Mucosa of descending colon (tissue), 3 donors: Measurements from ENCODE around the gene CATSPER3. TPM values are rescaled to one million over a fixed set of nuclear protein-coding genes. Genes with fewer than 3 reads are reported as not detected.

ENCODE experiments used
- ATAC-seq: fragments of 200-7000 bp; cut with Tn5 transposase; one replicate; pipeline ENCODE4 v1.9.1; 2020; ENCODE audit warnings: mild to moderate bottlenecking, moderate library complexity
- DNase-seq, 3 donors: peaks; one replicate each; pipeline ENCODE4 v3.0.0-alpha.2; 2020
- H3K36me3 ChIP-seq: fragments of 200-600 bp; one replicate; pipeline ENCODE4 v1.8.0; 2021; ENCODE audit warnings: low read depth, mild to moderate bottlenecking
- H3K4me1 ChIP-seq: fragments of 200-600 bp; one replicate; pipeline ENCODE4 v1.8.0; 2021; ENCODE audit warnings: low read depth, mild to moderate bottlenecking
- H3K4me3 ChIP-seq: fragments of 200-600 bp; one replicate; pipeline ENCODE4 v1.8.0; 2021; ENCODE audit warnings: mild to moderate bottlenecking
- H3K9me3 ChIP-seq: fragments of 200-600 bp; one replicate; pipeline ENCODE4 v1.8.0; 2021; ENCODE audit warnings: mild to moderate bottlenecking
- intact Hi-C, 2 donors: fragments of 100-400 bp; cut with DNase I in 1 of 2; cut with micrococcal nuclease in 1 of 2; formaldehyde crosslinking; loops; one replicate each; pipeline versions ENCODE4 v1.11.0 to v1.11.1; 2022; cut with DNase I, micrococcal nuclease
- total RNA-seq, 3 donors: library from RNA; stranded (reverse); fragmentation: NEBNext Ultra II Directional in 2 of 3; extraction: Animal tissue kit (Norgen Biotek cat#: 25700) in 2 of 3; gene quantifications; one replicate each; pipeline versions ENCODE4 v1.2.1 to v1.2.4, GENCODE V29; 2021 to 2023
- TF ChIP-seq, protein P1 (sequence below): fragments of 200-600 bp; IDR thresholded peaks from one replicate; pipeline ENCODE4 v1.8.0; 2022; ENCODE audit warnings: antibody characterized with exemption, mild to moderate bottlenecking
- donor health status: DM: no; HTN: no; CAD: no; lungs with moderate emphysema.
- donor health status: DM: no; HTN: no; CAD: no.
- donor health status: DM: no; HTN: yes; CAD: no.

Gene CATSPER3
- total RNA-seq, 3 donors from 2014 or later = 1.3 to 1.5 (median 1.3) TPM

DNA sequence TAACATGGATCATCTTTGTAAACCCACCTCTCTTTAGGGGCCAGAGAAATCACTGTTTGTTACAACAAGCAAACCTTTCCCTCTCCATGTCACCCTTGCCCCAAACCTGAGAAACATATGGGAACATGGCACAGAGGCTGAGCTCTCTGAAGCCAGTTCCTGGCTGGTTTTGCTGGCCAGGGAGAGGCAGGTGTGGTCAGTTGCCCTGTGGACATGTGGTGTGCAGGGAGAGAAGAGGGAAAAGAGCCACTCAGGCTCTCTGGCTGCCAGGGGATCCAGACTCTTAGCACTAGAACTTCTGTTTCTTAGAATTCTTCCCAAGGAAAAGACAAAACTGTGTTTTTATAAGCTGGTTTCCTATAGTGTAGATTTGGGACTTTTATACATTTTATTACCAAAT is 4.6 kb upstream of the CATSPER3 start:
- Histone ChIP-seq H3K4me1 (no peaks in the 10 kb centered on the region), H3K9me3 (no peaks in the 10 kb centered on the region), H3K36me3 (no peaks in the 10 kb centered on the region), H3K4me3 (no peak overlapping the region)
- DNase-seq (no peak), ATAC-seq (no peak)
- TF ChIP-seq, protein P1, sequence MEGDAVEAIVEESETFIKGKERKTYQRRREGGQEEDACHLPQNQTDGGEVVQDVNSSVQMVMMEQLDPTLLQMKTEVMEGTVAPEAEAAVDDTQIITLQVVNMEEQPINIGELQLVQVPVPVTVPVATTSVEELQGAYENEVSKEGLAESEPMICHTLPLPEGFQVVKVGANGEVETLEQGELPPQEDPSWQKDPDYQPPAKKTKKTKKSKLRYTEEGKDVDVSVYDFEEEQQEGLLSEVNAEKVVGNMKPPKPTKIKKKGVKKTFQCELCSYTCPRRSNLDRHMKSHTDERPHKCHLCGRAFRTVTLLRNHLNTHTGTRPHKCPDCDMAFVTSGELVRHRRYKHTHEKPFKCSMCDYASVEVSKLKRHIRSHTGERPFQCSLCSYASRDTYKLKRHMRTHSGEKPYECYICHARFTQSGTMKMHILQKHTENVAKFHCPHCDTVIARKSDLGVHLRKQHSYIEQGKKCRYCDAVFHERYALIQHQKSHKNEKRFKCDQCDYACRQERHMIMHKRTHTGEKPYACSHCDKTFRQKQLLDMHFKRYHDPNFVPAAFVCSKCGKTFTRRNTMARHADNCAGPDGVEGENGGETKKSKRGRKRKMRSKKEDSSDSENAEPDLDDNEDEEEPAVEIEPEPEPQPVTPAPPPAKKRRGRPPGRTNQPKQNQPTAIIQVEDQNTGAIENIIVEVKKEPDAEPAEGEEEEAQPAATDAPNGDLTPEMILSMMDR = no peak
- intact Hi-C loops = no loop called here

DNA sequence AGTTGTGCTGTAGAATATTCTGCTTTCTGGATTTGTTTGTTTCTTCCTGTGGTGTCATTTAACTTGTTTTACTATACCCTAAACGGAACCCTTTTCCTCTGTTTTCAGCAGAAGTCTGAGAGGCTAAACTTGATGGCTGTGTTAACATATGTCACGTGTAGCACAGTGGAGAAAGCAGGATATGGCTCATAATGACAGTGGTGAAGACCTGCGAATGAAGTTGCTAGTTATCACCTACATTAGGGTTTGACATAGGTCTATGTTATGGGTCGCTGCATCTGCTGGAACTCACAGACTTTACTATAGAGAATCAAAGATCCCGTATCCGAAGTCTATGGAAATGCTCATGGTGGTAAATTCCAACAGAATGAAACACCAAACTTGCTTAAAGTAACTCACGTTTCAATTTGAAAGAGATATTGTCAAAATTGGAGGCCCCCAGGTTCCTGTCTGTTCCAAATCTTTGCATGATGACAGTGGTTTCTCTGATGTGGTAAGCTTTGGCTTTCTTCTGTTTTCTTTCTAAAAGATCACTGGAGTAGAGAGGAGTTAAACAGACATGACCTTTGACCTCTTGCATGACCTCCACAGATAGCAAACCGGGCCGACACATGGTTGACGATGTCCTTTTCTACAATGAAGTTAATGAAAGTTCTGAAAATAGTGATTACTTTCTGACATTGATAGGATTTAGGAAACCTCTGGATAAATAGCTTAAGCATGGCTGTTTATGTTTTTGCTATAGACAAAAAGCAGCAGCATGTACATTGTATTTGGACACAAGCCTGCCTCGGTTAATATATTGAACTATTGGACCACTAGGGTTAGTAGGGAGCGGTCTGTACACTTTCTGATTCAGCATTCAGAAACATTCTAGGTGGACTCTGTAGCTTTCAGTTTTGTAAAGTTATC is 3.1 kb upstream of the CATSPER3 start:
- intact Hi-C loops = no loop called here
- TF ChIP-seq, protein P1 = no peak
- Histone ChIP-seq H3K9me3 (no peaks in the 10 kb centered on the region), H3K4me1 (no peaks in the 10 kb centered on the region), H3K36me3 (no peaks in the 10 kb centered on the region), H3K4me3 (no peak overlapping the region)
- DNase-seq (no peak), ATAC-seq (no peak)

DNA sequence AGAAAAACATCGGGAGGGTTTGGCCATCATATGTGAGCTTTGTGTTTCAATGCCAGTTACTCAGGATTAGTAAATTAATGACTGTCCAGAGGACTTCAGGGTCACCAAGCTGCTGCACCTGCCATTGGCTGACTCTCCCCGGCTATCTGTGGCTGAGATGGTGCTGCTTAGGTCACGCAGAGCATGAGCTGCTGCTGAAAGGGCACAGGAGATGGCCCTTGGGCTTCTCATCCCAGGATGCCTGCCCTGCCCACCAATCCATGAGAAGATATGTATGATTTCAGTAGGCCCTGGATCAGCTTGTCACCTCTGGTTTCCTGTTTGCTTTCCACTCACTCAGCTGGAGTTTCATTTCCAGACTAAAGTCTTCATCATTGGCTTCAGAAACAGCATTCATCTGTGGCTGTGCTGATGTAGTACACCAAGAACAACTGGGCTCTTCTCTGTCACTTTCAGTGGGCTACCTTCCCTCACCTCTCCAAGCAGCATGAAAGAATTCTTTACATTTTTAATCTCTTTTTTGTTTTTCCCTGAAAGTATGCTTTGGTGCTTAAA is 2.4 kb upstream of the CATSPER3 start:
- TF ChIP-seq, protein P1 = no peak
- Histone ChIP-seq H3K4me3 (no peak overlapping the region), H3K9me3 (no peaks in the 10 kb centered on the region), H3K4me1 (no peaks in the 10 kb centered on the region), H3K36me3 (no peaks in the 10 kb centered on the region)
- intact Hi-C loops = no loop called here
- no peak for ATAC-seq
- no peak for DNase-seq

DNA sequence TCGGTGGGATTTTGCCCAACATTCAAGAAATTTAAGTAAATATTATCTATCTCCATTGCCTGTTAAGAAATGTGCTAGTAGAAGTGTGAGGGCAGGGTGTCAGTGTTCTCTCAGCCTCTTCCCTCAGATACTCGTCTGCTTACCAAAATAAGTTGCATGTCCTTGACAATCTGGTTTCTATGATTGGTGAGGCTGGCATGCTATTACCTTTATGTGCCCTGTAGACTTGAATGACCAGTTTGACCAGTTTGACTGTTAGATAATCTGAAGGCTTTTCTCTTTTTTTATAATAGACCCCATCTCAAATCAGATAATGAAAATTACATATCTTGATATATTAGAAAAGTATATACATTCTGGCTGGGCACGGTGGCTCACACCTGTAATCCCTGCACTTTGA is 348 bp downstream of the CATSPER3 start:
- H3K36me3 ChIP-seq = no peaks in the 10 kb centered on the region
- H3K4me1 ChIP-seq = no peaks in the 10 kb centered on the region
- TF ChIP-seq, protein P1 = no peak
- ATAC-seq = no peak
- intact Hi-C loops = no loop called here
- no peak for DNase-seq
- no peaks in the 10 kb centered on the region for H3K9me3 ChIP-seq
- no peak overlapping the region for H3K4me3 ChIP-seq

DNA sequence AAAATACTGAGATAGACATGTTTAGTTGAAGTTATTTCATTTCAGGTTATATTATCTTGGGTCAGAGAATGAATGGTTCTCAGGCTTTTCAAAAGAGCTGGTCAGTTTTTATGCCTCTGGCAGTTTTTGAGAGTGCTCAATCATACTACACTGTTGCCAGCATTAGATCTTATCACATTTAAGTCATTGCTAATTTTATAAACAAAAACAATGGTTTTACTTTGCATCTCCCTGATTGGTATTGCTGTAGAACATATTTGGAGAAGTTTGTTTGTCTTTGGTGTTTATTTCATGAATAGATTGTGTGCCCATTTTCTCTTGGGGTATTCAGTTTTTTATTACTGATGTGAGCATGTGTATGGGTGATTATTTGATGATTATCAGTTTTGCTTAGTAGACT is 1.5 kb downstream of the CATSPER3 start:
- intact Hi-C loops = no loop called here
- no peaks in the 10 kb centered on the region for H3K4me1 ChIP-seq
- DNase-seq (no peak), ATAC-seq (no peak)
- TF ChIP-seq, protein P1 = no peak
- H3K36me3 ChIP-seq = no peaks in the 10 kb centered on the region
- no peaks in the 10 kb centered on the region for H3K9me3 ChIP-seq
- no peak overlapping the region for H3K4me3 ChIP-seq
